ENCODE measurements around the gene ARFGAP1. TPM values are rescaled to one million over a fixed set of nuclear protein-coding genes. Genes with fewer than 3 reads are reported as not detected.
"Not testable (repeated sequence)": the region's sequence is repeated elsewhere in the genome, so short reads cannot be mapped to it uniquely, and the experiment has no call there.

ARFGAP1 gene
- total RNA-seq, 1 experiment from 2014 or later: 63.0 TPM

- Histone ChIP-seq H3K36me3 (no peaks in the 10 kb centered on the region), H3K4me1 (replicated peaks) (no peaks in the 10 kb centered on the region), H3K9me3 (replicated peaks) (no peaks in the 10 kb centered on the region; the same call in none of the 2 replicates), H3K27me3 (replicated peaks) (peaks cover 21% of the 10 kb centered on the region), H3K27ac (no peak overlapping the region), H3K4me3 (no peak overlapping the region)
- DNase-seq (ENCODE audit: low read depth in 1 of 2, low spot score in 2 of 2): no peak
Observed at GRCh38 chr20:63327231-63327745, 54.7 kb downstream of the ARFGAP1 start.

- Histone ChIP-seq H3K27me3 (replicated peaks) (peaks cover 14% of the 10 kb centered on the region), H3K4me3 (no peak overlapping the region), H3K9me3 (replicated peaks) (no peaks in the 10 kb centered on the region; the same call in none of the 2 replicates), H3K4me1 (replicated peaks) (no peaks in the 10 kb centered on the region), H3K27ac (no peak overlapping the region), H3K36me3 (no peaks in the 10 kb centered on the region)
- DNase-seq (ENCODE audit: low read depth in 1 of 2, low spot score in 2 of 2): no peak
Observed at GRCh38 chr20:63328026-63328700, 55.5 kb downstream of the ARFGAP1 start.

GRCh38 chr20:63328718-63329275 lies 56.2 kb downstream of the ARFGAP1 start:
- H3K9me3 ChIP-seq (replicated peaks): no peaks in the 10 kb centered on the region; the same call in none of the 2 replicates
- DNase-seq (ENCODE audit: low read depth in 1 of 2, low spot score in 2 of 2): no peak
- H3K4me3 ChIP-seq: no peak overlapping the region
- no peaks in the 10 kb centered on the region for H3K4me1 ChIP-seq (replicated peaks)
- no peaks in the 10 kb centered on the region for H3K36me3 ChIP-seq
- H3K27me3 ChIP-seq (replicated peaks): peaks cover 9% of the 10 kb centered on the region
- H3K27ac ChIP-seq: no peak overlapping the region

- H3K27ac ChIP-seq: no peak overlapping the region
- H3K36me3 ChIP-seq: no peaks in the 10 kb centered on the region
- no peaks in the 10 kb centered on the region; the same call in none of the 2 replicates for H3K9me3 ChIP-seq (replicated peaks)
- DNase-seq (ENCODE audit: low read depth in 1 of 2, low spot score in 2 of 2): no peak
- H3K4me3 ChIP-seq: no peak overlapping the region
- no peaks in the 10 kb centered on the region for H3K4me1 ChIP-seq (replicated peaks)
- peaks cover 2% of the 10 kb centered on the region; the same call in 1 of the 2 replicates for H3K27me3 ChIP-seq (replicated peaks)
Observed at GRCh38 chr20:63329331-63330083, 56.9 kb downstream of the ARFGAP1 start.

- Histone ChIP-seq H3K4me1 (replicated peaks) (no peaks in the 10 kb centered on the region), H3K27me3 (replicated peaks) (no peaks in the 10 kb centered on the region), H3K4me3 (no peak overlapping the region), H3K36me3 (no peaks in the 10 kb centered on the region), H3K27ac (no peak overlapping the region), H3K9me3 (replicated peaks) (no peaks in the 10 kb centered on the region; the same call in none of the 2 replicates)
- no peak for DNase-seq (ENCODE audit: low read depth in 1 of 2, low spot score in 2 of 2)
Observed at GRCh38 chr20:63330084-63330760, 57.6 kb downstream of the ARFGAP1 start.

- Histone ChIP-seq H3K36me3 (no peaks in the 10 kb centered on the region), H3K27ac (no peak overlapping the region)
Observed at GRCh38 chr20:63330940-63331339, 58.3 kb downstream of the ARFGAP1 start.

GRCh38 chr20:63331741-63332400 lies 59.3 kb downstream of the ARFGAP1 start:
- no peak for DNase-seq (ENCODE audit: low read depth in 1 of 2, low spot score in 2 of 2)
- no peaks in the 10 kb centered on the region; the same call in none of the 2 replicates for H3K9me3 ChIP-seq (replicated peaks)
- no peaks in the 10 kb centered on the region for H3K4me1 ChIP-seq (replicated peaks)
- no peaks in the 10 kb centered on the region for H3K36me3 ChIP-seq
- no peak overlapping the region for H3K27ac ChIP-seq
- no peak overlapping the region for H3K4me3 ChIP-seq
- peaks cover 1% of the 10 kb centered on the region; the same call in 1 of the 2 replicates for H3K27me3 ChIP-seq (replicated peaks)

More at GRCh38 chr20:63330940-63331339, 58.3 kb downstream of the ARFGAP1 start:
- no peak for DNase-seq (ENCODE audit: low read depth in 1 of 2, low spot score in 2 of 2)
- H3K9me3 ChIP-seq (replicated peaks): no peaks in the 10 kb centered on the region; the same call in none of the 2 replicates
- H3K27me3 ChIP-seq (replicated peaks): no peaks in the 10 kb centered on the region
- no peak overlapping the region for H3K4me3 ChIP-seq
- no peaks in the 10 kb centered on the region for H3K4me1 ChIP-seq (replicated peaks)

GRCh38 chr20:63332488-63333240 lies 60.1 kb downstream of the ARFGAP1 start:
- Histone ChIP-seq H3K36me3 (no peaks in the 10 kb centered on the region), H3K9me3 (replicated peaks) (no peaks in the 10 kb centered on the region; the same call in none of the 2 replicates), H3K27ac (no peak overlapping the region), H3K4me1 (replicated peaks) (no peaks in the 10 kb centered on the region), H3K27me3 (replicated peaks) (peaks cover 9% of the 10 kb centered on the region), H3K4me3 (no peak overlapping the region)
- no peak for DNase-seq (ENCODE audit: low read depth in 1 of 2, low spot score in 2 of 2)

GRCh38 chr20:63333241-63333836 lies 60.7 kb downstream of the ARFGAP1 start:
- Histone ChIP-seq H3K27ac (no peak overlapping the region), H3K36me3 (no peaks in the 10 kb centered on the region), H3K4me1 (replicated peaks) (no peaks in the 10 kb centered on the region), H3K27me3 (replicated peaks) (peaks cover 16% of the 10 kb centered on the region), H3K4me3 (no peak overlapping the region), H3K9me3 (replicated peaks) (no peaks in the 10 kb centered on the region; the same call in none of the 2 replicates)
- DNase-seq (ENCODE audit: low read depth in 1 of 2, low spot score in 2 of 2): no peak

- Histone ChIP-seq H3K4me3 (no peak overlapping the region), H3K36me3 (no peaks in the 10 kb centered on the region), H3K4me1 (replicated peaks) (no peaks in the 10 kb centered on the region), H3K27me3 (replicated peaks) (peaks cover 20% of the 10 kb centered on the region), H3K27ac (no peak overlapping the region), H3K9me3 (replicated peaks) (no peaks in the 10 kb centered on the region; the same call in none of the 2 replicates)
- no peak for DNase-seq (ENCODE audit: low read depth in 1 of 2, low spot score in 2 of 2)
Observed at GRCh38 chr20:63334356-63334755, 61.7 kb downstream of the ARFGAP1 start.

GRCh38 chr20:63335060-63335459 lies 62.4 kb downstream of the ARFGAP1 start:
- not testable (repeated sequence) for H3K36me3 ChIP-seq; H3K27ac ChIP-seq; H3K4me1 ChIP-seq (replicated peaks); H3K9me3 ChIP-seq (replicated peaks); DNase-seq (ENCODE audit: low read depth in 1 of 2, low spot score in 2 of 2); H3K4me3 ChIP-seq
- H3K27me3 ChIP-seq (replicated peaks): peaks cover 20% of the 10 kb centered on the region

GRCh38 chr20:63335711-63336110 lies 63.1 kb downstream of the ARFGAP1 start:
- Histone ChIP-seq H3K27me3 (replicated peaks) (peaks cover 20% of the 10 kb centered on the region), H3K4me3 (no peak overlapping the region), H3K9me3 (replicated peaks) (no peaks in the 10 kb centered on the region; the same call in none of the 2 replicates), H3K27ac (no peak overlapping the region), H3K4me1 (replicated peaks) (no peaks in the 10 kb centered on the region), H3K36me3 (no peaks in the 10 kb centered on the region)
- no peak for DNase-seq (ENCODE audit: low read depth in 1 of 2, low spot score in 2 of 2)

Data from SJSA1 (cell line).